CD4-positive, alpha-beta T cell treated with Interleukin-1 beta for 1 hour (primary cell): Measurements from ENCODE around the gene CHTF18.

Source experiments
- DNase-seq, 2 donors: peaks; one replicate each; pipeline ENCODE4 v3.0.0-alpha.2; 2020 to 2022

CHTF18 gene

DNA sequence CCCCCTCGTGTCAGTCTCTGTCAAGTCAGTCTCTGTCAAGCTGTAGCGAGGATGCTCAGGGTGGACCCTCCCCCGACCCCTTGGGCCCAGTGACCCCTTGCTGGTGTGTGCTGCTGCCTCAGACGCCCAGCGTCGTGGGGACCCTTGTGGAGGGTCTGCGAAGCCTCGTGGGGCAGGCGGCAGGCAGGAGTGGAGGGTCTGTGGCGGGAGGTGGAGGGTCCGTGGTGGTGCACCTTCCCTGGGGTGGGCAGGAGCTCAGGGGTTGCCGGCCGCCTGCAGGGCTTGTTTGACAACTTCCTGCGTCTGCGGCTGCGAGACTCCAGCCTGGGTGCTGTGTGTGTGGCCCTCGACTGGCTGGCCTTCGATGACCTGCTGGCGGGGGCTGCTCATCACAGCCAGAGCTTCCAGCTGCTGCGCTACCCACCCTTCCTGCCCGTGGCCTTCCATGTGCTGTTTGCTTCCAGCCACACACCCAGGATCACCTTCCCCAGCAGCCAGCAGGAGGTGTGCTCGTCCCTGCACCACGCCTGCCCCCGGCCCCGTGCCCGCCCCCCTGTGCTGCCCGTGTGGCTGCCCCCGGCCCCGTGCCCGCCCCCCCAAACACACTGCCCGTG, 6.5 kb downstream of the CHTF18 start:
- no peak for DNase-seq

- DNase-seq: no peak
These were observed 7.3 kb downstream of the CHTF18 start for GRCh38 chr16:795580-796229.

DNA sequence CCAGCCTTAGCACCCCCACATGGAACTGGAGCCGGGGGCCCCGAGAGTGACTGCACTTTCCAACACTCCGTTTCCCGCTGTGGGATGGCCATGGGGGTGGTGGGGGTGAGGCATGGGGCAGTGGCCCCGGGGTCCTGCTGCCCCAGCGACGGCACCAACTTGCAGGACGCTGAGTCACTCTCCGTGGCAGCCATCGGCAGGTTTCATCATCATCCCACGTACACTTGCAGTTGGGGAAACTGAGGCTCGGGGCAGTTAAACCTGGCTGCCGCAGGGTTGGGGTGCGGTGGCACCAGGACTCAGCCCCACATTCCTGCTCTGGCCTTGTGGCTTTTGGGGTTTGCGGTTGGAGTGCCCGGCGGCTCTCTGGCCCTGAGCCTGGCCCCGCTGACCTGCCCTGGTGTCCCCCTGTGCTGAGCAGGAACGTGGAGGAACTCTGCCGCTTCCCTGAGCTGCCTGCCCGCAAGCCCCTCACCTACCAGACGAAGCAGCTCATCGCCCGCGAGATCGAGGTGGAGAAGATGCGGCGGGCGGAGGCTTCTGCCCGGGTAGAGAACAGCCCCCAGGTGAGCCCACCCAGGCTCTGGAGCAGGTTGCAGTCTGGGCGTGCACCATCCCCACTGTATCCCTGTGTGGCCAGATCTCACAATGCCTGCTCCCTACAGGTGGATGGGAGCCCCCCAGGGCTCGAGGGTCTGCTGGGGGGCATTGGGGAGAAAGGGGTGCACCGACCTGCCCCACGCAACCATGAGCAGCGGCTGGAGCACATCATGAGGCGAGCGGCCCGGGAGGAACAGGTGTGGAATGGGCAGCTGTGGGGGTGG, 8.1 kb downstream of the CHTF18 start:
- DNase-seq: no peak

- DNase-seq: peak in 1 of 2 donors; percentile 6
These were observed 8.7 kb downstream of the CHTF18 start for GRCh38 chr16:797120-797420.

- no peak for DNase-seq
These were observed 9.3 kb downstream of the CHTF18 start for GRCh38 chr16:797686-798085.

DNA sequence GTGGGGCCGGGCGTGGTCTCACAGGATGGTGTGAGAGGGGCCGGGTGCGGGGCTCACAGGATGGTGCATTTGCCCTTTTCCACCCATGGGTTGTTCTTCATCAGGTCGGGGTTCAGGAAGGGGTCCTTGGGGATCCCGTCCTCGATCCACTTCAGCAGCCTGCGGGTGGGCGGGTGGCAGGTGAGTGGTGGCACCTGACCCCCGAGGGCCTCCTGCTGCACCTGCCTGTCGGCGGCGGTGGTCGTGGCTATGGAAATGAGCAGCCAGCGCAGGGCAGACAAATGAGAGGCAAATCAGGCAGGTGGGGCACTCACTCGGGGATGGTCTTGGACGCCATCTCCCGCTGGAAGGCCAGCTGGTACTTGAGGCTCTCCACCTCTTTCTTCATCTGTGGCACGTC, 10.2 kb downstream of the CHTF18 start:
- DNase-seq: no peak

DNA sequence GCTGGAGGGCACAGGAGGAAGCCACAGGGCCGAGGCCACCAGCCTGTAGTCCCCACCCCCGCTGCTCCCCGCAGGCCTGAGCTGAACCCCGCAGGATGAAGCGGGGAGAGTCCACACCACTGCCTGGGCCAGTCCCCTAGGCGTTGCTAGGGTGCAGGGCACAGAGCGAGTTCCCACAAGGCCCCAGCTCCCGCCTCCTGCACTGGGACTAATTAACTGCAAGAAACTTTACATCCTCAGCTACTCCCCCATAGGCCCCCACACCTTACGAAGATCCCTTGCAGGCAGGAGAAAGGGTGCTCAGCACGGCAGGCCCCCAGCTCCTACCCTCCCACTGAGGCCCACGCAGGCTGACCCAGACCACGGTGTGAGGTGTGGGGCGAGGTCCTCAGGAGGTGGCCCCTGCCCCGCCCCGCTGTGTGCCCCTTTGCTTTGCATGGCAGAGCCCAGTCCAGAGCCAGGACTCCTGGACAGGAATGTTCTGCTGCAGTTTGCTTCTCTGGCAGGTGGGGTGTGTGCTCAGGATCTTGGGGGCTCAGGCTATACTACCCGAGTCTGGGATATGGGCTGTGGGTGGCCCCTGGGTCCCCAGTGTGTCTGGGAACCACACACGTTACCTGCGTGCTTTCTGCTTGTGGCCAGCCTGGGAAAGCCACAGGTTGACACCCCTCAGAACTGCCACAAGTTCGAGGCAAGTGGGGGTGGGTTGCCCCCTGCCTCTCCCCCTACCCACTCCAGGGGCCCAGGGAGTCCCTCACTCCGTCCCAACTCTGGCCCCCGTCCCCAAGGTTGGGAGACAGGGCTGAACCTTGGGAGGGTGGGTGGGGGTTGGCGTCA, 10.9 kb downstream of the CHTF18 start:
- no peak for DNase-seq

GRCh38 chr16:799948-800833, 11.8 kb downstream of the CHTF18 start, which contains the start of gene GNG13:
TSS of gene GNG13 (minus strand) at chr16:800734. CDS start at chr16:799077, 1,657 bp downstream.
- no peak for DNase-seq

- DNase-seq: no peak
These were observed 12.6 kb downstream of the CHTF18 start for GRCh38 chr16:800834-801511.

DNA sequence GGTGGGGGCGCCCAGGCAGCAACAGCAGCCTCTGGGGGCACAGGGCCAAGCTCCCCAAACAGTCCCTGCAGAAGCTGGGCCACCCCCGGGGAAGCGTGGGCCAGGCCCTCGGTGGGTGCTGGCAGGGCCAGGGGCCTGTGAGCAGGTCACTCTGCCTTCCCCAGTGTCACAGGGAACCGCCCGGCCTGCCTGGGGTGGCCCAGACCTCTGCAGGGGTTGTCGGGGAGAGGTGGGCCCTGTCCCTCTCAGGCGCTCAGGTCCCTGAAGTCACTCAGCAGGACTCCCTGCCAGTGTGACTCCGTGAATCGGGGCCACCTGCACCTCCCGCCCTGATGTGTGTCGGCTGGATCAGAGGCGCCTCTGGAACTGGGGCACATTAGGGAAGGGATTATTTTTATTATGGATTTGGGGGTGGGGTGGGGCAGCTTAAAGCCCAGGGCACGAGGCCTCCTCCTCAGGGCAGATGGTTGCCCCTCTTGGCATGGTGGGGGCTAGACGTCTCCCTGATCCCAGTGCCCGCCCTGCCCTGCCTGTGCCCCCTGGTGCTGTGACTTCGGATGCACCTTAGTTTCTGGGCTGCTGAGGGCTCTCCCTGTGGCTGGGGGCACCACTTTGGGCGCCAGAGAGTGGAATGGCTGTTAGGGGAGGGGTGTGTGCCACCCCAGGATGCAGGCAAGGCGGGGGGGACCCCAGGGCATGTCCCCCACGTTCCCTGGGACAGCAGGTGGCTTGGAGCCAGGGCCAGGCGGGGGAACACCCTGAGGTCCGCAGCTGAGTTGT, 13.4 kb downstream of the CHTF18 start:
- no peak for DNase-seq

DNA sequence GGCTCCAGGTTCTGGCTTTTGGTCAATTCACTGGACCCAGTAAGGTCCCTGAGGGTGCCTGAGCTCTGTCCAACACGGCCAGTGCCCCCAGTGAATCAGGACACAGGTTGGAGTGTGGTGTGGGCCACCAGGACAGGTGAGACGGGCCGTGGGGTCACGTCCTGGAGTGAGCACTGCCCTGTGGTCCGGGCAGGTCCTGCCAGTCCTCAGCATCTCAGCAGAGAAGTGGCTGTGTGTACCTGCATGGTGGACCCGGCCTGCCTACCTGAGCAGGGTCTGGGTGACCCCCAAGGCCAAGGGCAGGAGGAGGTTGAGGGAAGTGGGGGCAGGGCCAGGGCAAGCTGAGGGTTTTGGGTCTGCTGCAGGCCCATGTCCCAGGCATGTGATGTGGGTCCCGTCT, 14.0 kb downstream of the CHTF18 start:
- no peak for DNase-seq

DNA sequence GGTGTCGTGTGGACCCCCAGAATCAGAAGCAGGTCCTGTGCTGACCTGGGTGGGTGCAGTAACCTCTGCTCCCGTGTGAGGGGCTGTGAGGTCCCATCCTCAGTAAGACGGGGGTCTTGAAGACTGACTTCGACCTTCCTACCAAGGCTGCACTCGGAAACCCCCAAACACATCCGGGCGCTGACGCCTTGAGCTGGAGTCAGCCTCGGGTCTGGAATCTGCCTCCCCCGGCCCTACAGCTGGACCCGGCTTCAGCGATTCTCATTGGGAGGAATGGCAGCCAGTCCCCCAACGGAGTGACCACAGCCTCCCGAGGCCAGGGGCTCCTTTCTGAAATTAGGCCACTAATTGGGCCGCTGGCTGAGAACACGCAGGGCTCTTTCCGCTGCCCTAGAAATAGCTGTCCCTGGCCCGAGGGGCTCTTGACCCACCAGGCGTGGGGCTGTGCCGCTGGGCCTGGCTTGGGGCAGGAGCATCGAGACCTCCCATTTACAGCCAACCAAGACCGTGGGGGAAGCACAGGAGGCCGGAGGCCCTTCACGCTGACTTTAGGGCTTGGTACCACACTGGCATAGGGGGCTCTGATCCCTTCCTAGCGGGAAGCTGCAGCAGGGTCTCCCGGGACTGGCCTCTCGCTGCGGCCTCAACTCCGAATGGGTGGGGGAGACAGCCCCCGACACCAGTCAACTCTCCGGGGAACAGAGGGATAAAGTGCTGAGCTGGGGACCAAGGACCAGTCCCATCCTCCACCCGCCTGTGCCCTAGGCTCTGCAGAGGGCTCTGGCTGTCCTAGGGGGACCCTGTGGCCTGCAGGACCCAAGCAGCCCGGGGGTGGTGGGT, 14.7 kb downstream of the CHTF18 start:
- no peak for DNase-seq

GRCh38 chr16:803754-804080, 15.3 kb downstream of the CHTF18 start:
- DNase-seq: no peak

GRCh38 chr16:804193-805048, 16.0 kb downstream of the CHTF18 start:
- DNase-seq: no peak

DNA sequence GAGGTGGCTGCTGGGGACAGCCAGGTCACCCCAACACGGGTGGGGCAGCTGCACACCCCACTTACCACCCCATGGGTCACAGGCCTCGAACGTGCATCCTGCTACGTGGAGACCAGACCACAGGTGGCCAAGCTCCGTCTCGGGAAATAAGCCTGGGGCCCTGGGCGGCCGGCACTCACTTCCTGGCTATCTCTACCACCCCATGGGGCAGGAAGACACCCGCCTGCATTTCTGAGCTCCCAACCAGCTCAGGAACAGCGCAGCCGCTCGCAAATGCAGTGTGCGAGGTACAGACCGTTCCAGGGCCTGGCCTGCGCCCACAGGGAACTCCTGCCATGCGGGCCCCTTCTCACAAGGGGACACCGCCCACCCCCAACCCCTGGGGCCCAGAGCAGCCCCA, 17.1 kb downstream of the CHTF18 start:
- DNase-seq: no peak

GRCh38 chr16:807347-808084, 19.1 kb downstream of the CHTF18 start:
- peak; percentile 84 to 89 for DNase-seq

DNA sequence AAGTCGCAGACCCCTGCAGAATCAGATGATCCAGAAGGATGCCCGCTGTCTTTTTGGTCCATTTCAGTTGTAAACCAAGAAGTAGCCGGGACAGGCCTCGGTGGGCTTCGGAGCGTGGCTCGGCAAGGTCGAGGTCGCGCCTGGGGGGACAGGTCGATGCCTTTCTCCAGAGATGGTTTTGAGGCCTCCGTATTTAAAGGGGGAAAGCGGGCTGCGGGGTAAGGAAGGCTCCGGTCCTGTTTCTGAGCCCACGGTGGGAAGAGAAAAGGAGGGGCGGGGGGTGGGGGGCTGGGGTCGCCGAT, 19.6 kb downstream of the CHTF18 start:
- DNase-seq: no peak

DNA sequence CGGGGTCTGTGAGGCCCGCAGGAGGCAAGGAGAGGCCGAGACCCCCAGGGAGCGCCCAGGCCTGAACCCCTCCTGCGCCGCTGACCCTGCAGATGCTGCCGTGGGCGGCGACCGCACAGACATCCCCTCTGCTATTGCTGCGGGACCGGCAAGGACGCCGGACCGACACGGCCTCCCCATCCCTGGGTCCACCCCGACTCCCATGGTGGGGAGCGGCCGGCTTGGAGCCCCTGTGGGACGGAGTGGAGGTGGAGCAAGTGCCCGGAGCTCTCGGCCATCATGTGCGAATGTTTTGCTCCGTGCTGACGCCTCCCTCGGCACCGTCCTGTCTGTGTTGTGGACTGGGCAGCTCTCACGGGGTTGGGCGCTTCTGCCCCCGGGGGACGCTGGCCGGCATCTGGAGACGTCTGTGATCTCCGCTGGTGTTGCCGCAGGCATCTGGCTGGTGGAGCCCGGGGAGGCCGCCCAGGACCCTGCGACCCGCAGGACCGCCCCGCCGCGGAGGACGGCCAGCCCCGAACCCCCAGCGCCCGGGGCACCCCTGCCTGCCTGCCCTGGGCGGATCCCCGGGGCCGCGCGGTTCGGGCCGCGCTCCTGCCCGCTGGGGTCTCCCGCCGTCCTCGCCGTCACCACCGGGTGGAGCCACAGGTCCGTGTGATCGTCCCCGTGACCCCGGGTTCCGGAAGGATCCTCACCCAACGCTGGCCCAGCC, 24.9 kb downstream of the CHTF18 start:
- peak; percentile 26 to 45 for DNase-seq
